Dedifferentiated amniotic fluid mesenchymal stem cell (primary cell): ENCODE data around the gene SELENOW.

Experiments
- DNase-seq: peaks from one replicate; pipeline ENCODE4 v3.0.0-alpha.2; 2016; ENCODE audit errors: extremely low spot score

SELENOW gene

DNA sequence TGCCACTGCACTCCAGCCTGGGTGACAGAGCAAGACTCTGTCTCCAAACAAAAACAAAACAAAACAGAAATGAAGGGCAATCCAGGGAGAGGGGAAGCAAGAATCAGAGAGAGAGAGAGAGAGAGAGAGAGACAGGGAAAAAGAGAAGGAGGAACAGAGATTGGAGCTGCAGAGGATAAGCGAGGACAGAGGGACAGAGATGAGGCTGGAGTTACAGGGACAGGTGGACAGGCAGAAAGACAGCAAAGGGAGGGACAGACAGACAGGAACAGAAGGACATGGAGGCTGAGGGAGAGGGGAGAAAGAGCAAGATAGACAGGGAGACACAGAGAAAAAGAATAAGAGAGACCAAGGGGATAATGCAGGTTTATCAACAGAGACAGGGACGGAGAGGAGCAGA, 41.9 kb downstream of the SELENOW start:
- no peak for DNase-seq

DNA sequence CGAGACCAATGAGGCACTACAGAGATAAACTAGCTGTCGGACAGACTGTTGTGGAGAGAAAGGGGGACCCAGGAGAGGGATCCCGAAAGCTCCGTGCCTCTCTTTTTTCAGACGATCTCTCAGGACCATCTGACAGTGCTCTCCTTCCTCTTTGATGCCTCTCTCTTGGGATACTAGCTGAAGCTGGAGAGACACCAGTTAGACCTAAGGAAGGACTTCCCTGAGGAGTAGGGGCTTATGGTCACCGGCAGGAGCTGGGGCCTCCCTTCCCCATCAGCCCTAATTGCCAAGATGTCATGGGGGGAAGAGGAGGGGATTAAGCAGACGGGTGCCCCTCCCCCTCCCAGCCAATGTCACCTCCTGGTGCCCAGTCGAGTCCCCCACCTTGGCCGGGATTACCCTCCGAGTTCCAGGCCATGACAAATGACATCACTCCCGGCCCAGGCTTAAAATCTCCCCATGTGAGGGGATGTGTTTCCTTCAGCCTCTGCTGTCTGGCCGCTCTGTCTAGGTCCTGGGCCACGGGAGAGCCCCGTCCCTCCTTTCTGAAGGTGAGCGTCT, 43.0 kb downstream of the SELENOW start, which contains the start of gene CRX:
CRX (plus strand) TSS at position 478 of the 561 bp plus-strand sequence. CDS start 12,507 bp downstream, outside the sequence.
- DNase-seq, result no peak

DNA sequence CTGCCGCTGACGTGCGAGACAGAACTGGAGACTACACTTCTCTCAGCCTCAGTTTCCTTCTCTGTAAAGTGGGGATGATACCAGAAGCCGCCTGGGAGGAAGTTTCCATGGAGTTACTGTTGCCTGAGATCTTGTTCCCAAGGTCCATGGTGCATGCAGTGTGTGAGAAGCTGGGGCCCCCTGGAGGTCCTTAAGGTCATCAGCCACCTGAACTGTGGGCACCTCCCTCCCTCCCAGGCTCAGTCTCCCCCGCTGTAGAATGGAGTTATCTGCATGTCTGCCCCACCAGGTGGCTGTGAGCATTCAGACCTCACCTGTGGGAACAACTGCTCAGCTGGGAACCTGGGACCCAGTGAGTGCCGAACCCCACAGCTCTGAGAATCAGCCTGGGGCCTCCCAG, 45.9 kb downstream of the SELENOW start:
- no peak for DNase-seq

DNA sequence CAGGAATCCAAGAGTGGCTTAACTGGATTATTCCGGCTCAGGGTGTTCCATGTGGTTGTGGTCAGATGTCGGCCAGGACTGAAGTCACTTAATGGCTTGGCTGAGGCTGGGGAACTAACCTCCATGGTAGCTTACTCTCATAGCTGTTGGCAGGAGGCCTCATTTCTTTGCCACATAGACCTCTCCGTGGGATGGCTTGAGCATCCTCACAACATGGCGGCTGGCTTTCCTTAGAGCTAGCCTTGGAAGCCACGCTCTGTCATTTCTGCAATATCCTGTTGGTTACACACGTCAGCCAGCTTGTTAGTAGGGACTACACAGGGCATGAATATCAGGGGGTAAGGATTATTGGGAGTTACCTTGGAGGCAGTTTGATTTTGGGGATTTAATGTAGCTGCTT, 48.3 kb downstream of the SELENOW start:
- DNase-seq, result no peak

DNA sequence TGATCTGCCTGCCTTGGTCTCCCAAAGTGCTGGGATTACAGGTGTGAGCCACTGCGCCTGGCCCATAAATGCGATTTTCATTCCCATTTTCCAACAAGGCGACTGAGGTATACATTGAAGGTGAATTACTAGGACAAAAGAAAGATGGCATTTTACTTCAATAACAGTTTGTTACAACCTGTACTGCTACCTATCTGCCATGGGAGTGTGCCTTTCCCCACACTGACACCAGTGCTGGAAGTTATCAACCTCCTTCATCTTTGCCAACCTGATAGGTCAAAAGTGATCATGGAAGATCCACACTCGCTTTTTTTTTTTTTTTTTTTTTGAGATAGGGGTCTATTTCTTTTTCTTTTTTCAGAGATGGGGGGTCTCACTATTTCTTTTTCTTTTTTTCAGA, 54.2 kb downstream of the SELENOW start:
- no peak for DNase-seq
